K562 (cell line): ENCODE data around the gene FAM20C. TPM values are rescaled to one million over a fixed set of nuclear protein-coding genes. Genes with fewer than 3 reads are reported as not detected.

ENCODE experiments used
- ARID3A ChIP-seq: IDR thresholded peaks from 2 replicates; pipeline ENCODE4 v1.6.1; 2012; ENCODE audit warnings: low read depth, low read length, improper control_type of control experiment, borderline replicate concordance
- CEBPG ChIP-seq, 3 experiments: fragments of 200-800 bp in 1 of 3; sonication (Bioruptor generic) in 1 of 3; sonication (generic) in 1 of 3; formaldehyde crosslinking in 1 of 3; IDR thresholded peaks in 2 of 3; conservative IDR thresholded peaks in 1 of 3; 2 replicates each; pipeline versions ENCODE4 v1.6.1 to v1.8.0; 2016 to 2022; ENCODE audit warnings: missing compliant biosample characterization in 2 of 3, missing genetic modification characterization in 2 of 3, mild to moderate bottlenecking in 1 of 3, missing genetic modification reagents in 1 of 3
- HCFC1 ChIP-seq: IDR thresholded peaks from 2 replicates; pipeline ENCODE4 v1.6.1; 2012; ENCODE audit warnings: low read depth, low read length, improper control_type of control experiment
- ZNF277 ChIP-seq: fragments of 250-450 bp; sonication (Bioruptor Pico); IDR thresholded peaks from 2 replicates; pipeline ENCODE4 v1.8.0; 2022; ENCODE audit warnings: inconsistent platforms, mild to moderate bottlenecking, moderate library complexity, borderline replicate concordance
- ZNF449 ChIP-seq: fragments of 250-450 bp; sonication (Bioruptor Pico); IDR thresholded peaks from 2 replicates; pipeline ENCODE4 v1.8.0; 2022; ENCODE audit warnings: moderate library complexity, mild to moderate bottlenecking, inconsistent platforms
- polyA plus RNA-seq, 8 experiments: library from polyadenylated mRNA; depleted of rRNA in 4 of 8; stranded (reverse) in 5 of 8; unstranded in 3 of 8; fragments of >200 nt; fragmentation: Nextera tagmentation in 2 of 8; fragmentation: Illumina TruSeq in 1 of 8; extraction: Ambion mirVana in 2 of 8; extraction: Trizol in 1 of 8; gene quantifications; 2 replicates each; pipeline versions ENCODE4 v1.2.1 to v1.2.3, GENCODE V29; 2011 to 2014; ENCODE audit warnings: inconsistent platforms in 1 of 8, missing spikeins in 1 of 8
- total RNA-seq, 7 experiments: library from RNA; depleted of rRNA in 6 of 7; stranded (reverse); fragments of >200 nt in 6 of 7; fragmentation: Illumina TruSeq in 2 of 7; extraction: Trizol in 2 of 7; gene quantifications; 2 replicates each; pipeline versions ENCODE4 v1.2.1 to v1.2.3, GENCODE V29; 2011 to 2021; ENCODE audit warnings: low replicate concordance in 1 of 7

The FAM20C gene
- total and polyA plus RNA-seq, 9 of the 15 experiments (the other 6 are each of a cell fraction or from before 2014, with no cell fraction given), result 0.09 TPM; not detected in 8

- TF ChIP-seq ARID3A, result no peak
- TF ChIP-seq ZNF449 (CRISPR knock-in tag), result no peak
- TF ChIP-seq CEBPG (CRISPR knock-in tag; IDR thresholded peaks at IDR 0.05), result no peak
- no peak for TF ChIP-seq CEBPG (tag; conservative IDR thresholded peaks at IDR 0.05 in 1 of 2, IDR thresholded peaks at IDR 0.05 in 1 of 2)
- no peak for TF ChIP-seq ZNF277
- TF ChIP-seq HCFC1, result no peak
Measured at GRCh38 chr7:179209-179681, 13.1 kb upstream of the FAM20C start (continued).
